GM13976 (cell line): ENCODE results near the gene SLC2A13.

ENCODE experiments used
- DNase-seq: peaks from one replicate; pipeline ENCODE4 v3.0.0; 2012; ENCODE audit warnings: low spot score
- CTCF ChIP-seq: IDR thresholded peaks from 2 replicates; pipeline ENCODE4 v1.5.1; 2012; ENCODE audit warnings: borderline replicate concordance, mild to moderate bottlenecking; ENCODE audit not compliant: insufficient read depth; ENCODE audit errors: extremely low read depth, missing control alignments, control extremely low read depth
- in situ Hi-C: fragments of 300-500 bp; cut with MboI; formaldehyde crosslinking; loops from one replicate; pipeline ENCODE4 v1.12.0; 2022; ENCODE audit warnings: low sequenced_read_pairs, mixed read lengths, inconsistent platforms; ENCODE audit not compliant: unreplicated experiment

SLC2A13 gene

GRCh38 chr12:40123496-40123895 lies 17.6 kb upstream of the SLC2A13 start:
- TF ChIP-seq CTCF = no peak
- no peak for DNase-seq
- in situ Hi-C loops = loop anchor here (25.0 kb wide), 1 partner anchor 361 kb away; no protein-coding TSS in a partner anchor

DNA sequence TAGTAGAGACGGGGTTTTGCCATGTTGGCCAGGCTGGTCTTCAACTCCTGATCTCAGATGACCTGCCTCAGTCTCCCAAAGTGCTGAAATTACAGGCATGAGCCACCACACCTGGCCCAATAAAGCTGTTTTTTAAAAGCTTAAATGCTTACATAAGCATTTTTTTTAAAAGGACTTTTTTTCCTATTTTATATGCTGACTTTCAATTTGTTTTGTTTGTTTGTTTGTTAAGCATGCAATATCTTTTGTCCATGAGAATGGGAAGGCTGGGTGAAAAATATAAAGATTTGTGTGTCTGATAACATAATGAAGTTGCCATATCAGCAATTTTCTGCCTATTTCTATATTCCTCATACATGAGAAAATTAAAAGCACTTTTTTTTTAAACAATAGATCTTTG lies 17.0 kb upstream of the SLC2A13 start:
- no peak for TF ChIP-seq CTCF
- in situ Hi-C loops = loop anchor here (25.0 kb wide), 1 partner anchor 361 kb away; no protein-coding TSS in a partner anchor
- DNase-seq = no peak

DNA sequence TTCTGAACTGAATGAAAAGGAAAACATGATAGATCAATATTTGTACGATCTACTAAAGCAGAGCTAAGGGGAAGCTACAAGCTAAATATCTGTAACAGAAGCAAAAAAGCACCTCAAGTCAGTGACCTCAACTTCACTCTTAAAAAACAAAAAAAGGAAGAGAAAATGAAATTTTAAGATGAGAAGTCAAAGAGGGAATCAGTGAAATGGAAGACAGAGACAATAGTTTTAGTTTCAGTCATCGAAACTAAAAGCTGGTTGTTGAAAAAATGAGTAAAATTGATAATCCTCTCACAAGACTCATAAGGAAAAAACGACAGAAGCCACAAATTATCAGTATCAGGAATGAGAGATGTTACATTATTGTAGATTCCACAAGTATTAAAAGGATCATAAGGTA lies 11.9 kb upstream of the SLC2A13 start:
- TF ChIP-seq CTCF = no peak
- peak; percentile 38 for DNase-seq
- in situ Hi-C loops = loop anchor here (25.0 kb wide), 1 partner anchor 356 kb away; no protein-coding TSS in a partner anchor

GRCh38 chr12:40110586-40110985 lies 4.7 kb upstream of the SLC2A13 start:
- TF ChIP-seq CTCF = no peak
- DNase-seq = no peak
- in situ Hi-C loops = loop anchor here (25.0 kb wide), 1 partner anchor 348 kb away; no protein-coding TSS in a partner anchor

- in situ Hi-C loops = loop anchor here (25.0 kb wide), 1 partner anchor 346 kb away; no protein-coding TSS in a partner anchor
Observed at GRCh38 chr12:40107803-40108620, 2.1 kb upstream of the SLC2A13 start.

More at GRCh38 chr12:40107803-40108620, 2.1 kb upstream of the SLC2A13 start:
- DNase-seq = no peak
- TF ChIP-seq CTCF = no peak
